MCF 10A (cell line): ENCODE results near the gene GRIK2. TPM values are rescaled to one million over a fixed set of nuclear protein-coding genes. Genes with fewer than 3 reads are reported as not detected.

Experiments used
- BruUV-seq: library from RNA; stranded (reverse); fragments of 400-500 nt; replicated peaks from 2 replicates; lab custom pipeline; 2021; lab: Mats Ljungman, UMichigan
- CTCF ChIA-PET: fragments of 300-600 bp; sonication (Branson Sonifier 250); formaldehyde crosslinking; extraction: SDS; loops from one replicate; lab custom pipeline; 2021; ENCODE audit warnings: antibody characterized with exemption, inconsistent platforms; lab: Yijun Ruan, JAX
- POLR2A ChIA-PET: fragments of 300-600, 350-650 bp; sonication (Branson Sonifier 250); formaldehyde crosslinking; extraction: SDS; loops from one replicate; lab custom pipeline; 2020; ENCODE audit warnings: antibody characterized with exemption, inconsistent platforms; lab: Yijun Ruan, JAX
- DNase-seq: peaks from one replicate; pipeline ENCODE4 v3.0.0-alpha.2; 2018; ENCODE audit not compliant: unreplicated experiment
- H3K27ac Mint-ChIP-seq: one replicate; pipeline ENCODE4 v1.8.0; 2022; ENCODE audit warnings: mild to moderate bottlenecking, low read depth, mixed read lengths; ENCODE audit not compliant: unreplicated experiment
- H3K27me3 Mint-ChIP-seq: one replicate; pipeline ENCODE4 v1.8.0; 2022; ENCODE audit warnings: mixed read lengths; ENCODE audit not compliant: insufficient read depth, unreplicated experiment
- H3K36me3 Mint-ChIP-seq: one replicate; pipeline ENCODE4 v1.8.0; 2022; ENCODE audit warnings: mild to moderate bottlenecking, moderate library complexity, mixed read lengths; ENCODE audit not compliant: insufficient read depth, unreplicated experiment
- H3K4me1 Mint-ChIP-seq: one replicate; pipeline ENCODE4 v1.8.0; 2022; ENCODE audit warnings: mixed read lengths; ENCODE audit not compliant: insufficient read depth, unreplicated experiment
- H3K4me3 Mint-ChIP-seq: one replicate; pipeline ENCODE4 v1.8.0; 2022; ENCODE audit warnings: mild to moderate bottlenecking, moderate library complexity, mixed read lengths; ENCODE audit not compliant: unreplicated experiment
- H3K9me3 Mint-ChIP-seq: one replicate; pipeline ENCODE4 v1.8.0; 2022; ENCODE audit warnings: mixed read lengths; ENCODE audit not compliant: unreplicated experiment
- intact Hi-C: fragments of 100-400 bp; cut with micrococcal nuclease; formaldehyde crosslinking; loops from 2 replicates; pipeline ENCODE4 v1.14.1; 2022
- total RNA-seq: library from RNA; stranded (reverse); gene quantifications from 2 replicates; pipeline ENCODE4 v1.2.3, GENCODE V29; 2022
- TF ChIP-seq, protein P1 (sequence below): fragments of 200-600 bp; IDR thresholded peaks from one replicate; pipeline ENCODE4 v1.8.0; 2022; ENCODE audit warnings: antibody characterized with exemption, mild to moderate bottlenecking; ENCODE audit not compliant: unreplicated experiment

GRIK2 gene
- total RNA-seq, 1 experiment from 2014 or later, result 0.89 TPM

DNA sequence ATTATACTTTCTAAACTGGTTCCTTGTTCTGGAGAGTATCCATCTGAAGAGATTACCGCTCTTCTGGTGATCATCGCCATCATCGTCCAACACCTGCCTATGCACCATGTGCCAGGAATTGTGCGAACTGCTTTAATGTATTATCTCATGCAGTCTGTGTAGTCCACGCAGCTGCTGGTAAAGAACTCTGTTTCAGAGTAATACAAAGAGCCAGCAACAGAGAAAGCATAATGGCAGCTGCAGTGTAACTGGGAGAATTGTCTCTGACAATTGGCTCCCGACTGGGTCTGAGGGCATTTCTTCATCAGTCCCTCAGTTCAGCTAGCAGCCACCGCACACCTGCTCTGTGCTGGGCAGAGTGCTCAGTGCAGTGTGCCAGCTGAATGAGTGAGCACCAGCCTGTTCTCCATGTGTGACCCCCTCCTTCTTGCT lies 383.4 kb downstream of the GRIK2 start:
- ChIA-PET POLR2A (no interaction called here), CTCF (no interaction called here)
- H3K36me3 Mint-ChIP-seq, result no peaks in the 10 kb centered on the region
- H3K27ac Mint-ChIP-seq, result no peak overlapping the region
- H3K4me3 Mint-ChIP-seq, result no peak overlapping the region
- no peak for DNase-seq
- no peaks in the 10 kb centered on the region for H3K4me1 Mint-ChIP-seq
- no peaks in the 10 kb centered on the region for H3K27me3 Mint-ChIP-seq
- intact Hi-C loops, result no loop called here
- TF ChIP-seq, protein P1, sequence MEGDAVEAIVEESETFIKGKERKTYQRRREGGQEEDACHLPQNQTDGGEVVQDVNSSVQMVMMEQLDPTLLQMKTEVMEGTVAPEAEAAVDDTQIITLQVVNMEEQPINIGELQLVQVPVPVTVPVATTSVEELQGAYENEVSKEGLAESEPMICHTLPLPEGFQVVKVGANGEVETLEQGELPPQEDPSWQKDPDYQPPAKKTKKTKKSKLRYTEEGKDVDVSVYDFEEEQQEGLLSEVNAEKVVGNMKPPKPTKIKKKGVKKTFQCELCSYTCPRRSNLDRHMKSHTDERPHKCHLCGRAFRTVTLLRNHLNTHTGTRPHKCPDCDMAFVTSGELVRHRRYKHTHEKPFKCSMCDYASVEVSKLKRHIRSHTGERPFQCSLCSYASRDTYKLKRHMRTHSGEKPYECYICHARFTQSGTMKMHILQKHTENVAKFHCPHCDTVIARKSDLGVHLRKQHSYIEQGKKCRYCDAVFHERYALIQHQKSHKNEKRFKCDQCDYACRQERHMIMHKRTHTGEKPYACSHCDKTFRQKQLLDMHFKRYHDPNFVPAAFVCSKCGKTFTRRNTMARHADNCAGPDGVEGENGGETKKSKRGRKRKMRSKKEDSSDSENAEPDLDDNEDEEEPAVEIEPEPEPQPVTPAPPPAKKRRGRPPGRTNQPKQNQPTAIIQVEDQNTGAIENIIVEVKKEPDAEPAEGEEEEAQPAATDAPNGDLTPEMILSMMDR, result no peak
- no peaks in the 10 kb centered on the region for H3K9me3 Mint-ChIP-seq
- BruUV-seq, result no TSS peak

DNA sequence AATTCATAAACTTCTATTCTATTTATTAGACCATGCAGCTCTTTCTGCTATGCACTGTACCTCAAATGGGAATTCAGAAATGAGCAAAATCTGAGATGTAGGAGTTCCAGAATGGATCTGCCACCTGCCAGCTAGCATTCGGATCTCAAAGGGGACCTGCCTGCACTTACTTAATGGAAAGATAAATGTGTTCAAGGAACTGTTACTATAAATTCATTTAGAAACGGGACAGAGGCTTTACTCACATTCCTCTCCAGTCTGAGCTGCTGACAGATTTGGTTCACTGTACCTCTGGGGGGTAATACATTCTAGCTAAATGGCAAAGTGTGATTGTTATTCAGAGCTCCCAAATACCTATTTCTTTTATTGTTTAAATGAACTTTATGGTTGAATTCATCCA lies 384.1 kb downstream of the GRIK2 start:
- intact Hi-C loops, result no loop called here
- no peak overlapping the region for H3K27ac Mint-ChIP-seq
- H3K4me3 Mint-ChIP-seq, result no peak overlapping the region
- TF ChIP-seq, protein P1, result no peak
- POLR2A ChIA-PET, result interaction anchor here (0.6 kb wide), 1 partner anchor 1058 kb away, joined by 4 read pairs; no protein-coding TSS in a partner anchor
- no peaks in the 10 kb centered on the region for H3K36me3 Mint-ChIP-seq
- no peaks in the 10 kb centered on the region for H3K27me3 Mint-ChIP-seq
- no TSS peak for BruUV-seq
- no peaks in the 10 kb centered on the region for H3K4me1 Mint-ChIP-seq
- DNase-seq, result no peak
- no peaks in the 10 kb centered on the region for H3K9me3 Mint-ChIP-seq
- CTCF ChIA-PET, result no interaction called here

DNA sequence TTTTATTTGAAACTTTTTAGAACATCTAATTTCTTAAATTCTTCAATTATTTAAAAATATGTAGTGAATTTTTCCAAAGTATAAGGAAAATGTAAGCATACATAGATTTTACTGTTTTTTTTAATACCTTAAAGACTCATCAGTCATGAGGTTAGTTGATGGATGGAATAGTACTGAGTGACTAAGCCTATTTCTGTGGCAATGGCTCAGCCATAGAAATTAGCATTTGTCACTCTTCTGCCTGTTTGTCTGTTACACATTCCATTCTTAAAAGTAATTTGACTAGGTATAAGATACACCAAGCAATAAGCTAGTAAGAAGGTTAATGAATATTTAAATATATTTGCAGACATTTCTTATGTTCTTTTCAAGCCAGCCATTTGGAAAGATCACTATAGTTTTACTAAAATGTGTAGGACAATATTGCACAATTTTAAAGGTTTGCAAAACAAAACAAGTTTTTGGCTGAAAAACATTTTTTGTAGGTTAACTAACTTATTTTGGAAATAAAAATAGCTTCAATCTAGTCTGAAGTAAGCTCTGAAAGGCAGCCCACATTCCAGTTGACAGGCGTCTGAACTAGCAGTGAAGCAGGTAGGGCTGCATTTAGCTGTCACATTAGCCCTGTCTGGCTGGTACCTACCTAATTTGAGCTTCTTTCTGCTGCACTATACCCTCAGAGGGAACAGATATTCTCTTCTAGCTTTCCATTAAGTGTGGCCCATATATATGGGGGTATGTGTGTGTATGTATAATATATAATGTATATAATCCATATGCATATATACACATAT lies 385.7 kb downstream of the GRIK2 start:
- TF ChIP-seq, protein P1, result no peak
- CTCF ChIA-PET, result no interaction called here
- Mint-ChIP-seq H3K27me3 (no peaks in the 10 kb centered on the region), H3K27ac (no peak overlapping the region), H3K36me3 (no peaks in the 10 kb centered on the region), H3K4me1 (no peaks in the 10 kb centered on the region), H3K9me3 (no peaks in the 10 kb centered on the region), H3K4me3 (no peak overlapping the region)
- POLR2A ChIA-PET, result interaction anchor here (0.7 to 1.6 kb wide), 3 partner anchors 17 to 111 kb away, joined by 4 to 9 read pairs (median 6); no protein-coding TSS in a partner anchor
- BruUV-seq, result no TSS peak
- DNase-seq, result peak; percentile 60
- intact Hi-C loops, result no loop called here

DNA sequence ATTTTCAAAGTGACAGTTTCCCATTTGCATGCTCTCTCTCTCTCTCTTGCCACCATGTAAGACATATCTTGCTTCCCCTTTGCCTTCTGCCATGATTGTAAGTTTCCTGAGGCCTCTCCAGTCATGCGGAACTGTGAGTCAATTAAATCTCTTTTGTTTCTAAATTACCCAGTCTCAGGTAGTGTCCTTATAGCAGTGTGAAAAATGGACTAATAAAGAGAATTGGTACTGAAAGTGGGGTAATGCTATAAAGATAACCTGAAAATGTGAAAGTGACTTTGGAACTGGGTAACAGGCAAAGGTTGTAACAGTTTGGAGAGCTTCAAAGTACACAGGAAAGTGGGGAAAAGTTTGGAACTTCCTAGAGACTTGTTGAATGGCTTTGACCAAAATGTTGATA lies 389.8 kb downstream of the GRIK2 start:
- intact Hi-C loops, result no loop called here
- Mint-ChIP-seq H3K36me3 (no peaks in the 10 kb centered on the region), H3K4me3 (no peak overlapping the region), H3K27me3 (no peaks in the 10 kb centered on the region), H3K4me1 (no peaks in the 10 kb centered on the region), H3K9me3 (no peaks in the 10 kb centered on the region), H3K27ac (no peak overlapping the region)
- CTCF ChIA-PET, result no interaction called here
- BruUV-seq, result no TSS peak
- no peak for DNase-seq
- POLR2A ChIA-PET, result no interaction called here
- TF ChIP-seq, protein P1, result no peak
